UCSD-AML1 (cell line): ENCODE data around the gene MYO3B.
A peak's percentile ranks its signal among the peaks of the same experiment; 100 is the strongest.

ENCODE experiments used
- DNase-seq: peaks from one replicate; lab custom pipeline; 2025; ENCODE audit not compliant: unreplicated experiment; lab: John Stamatoyannopoulos, UW

The MYO3B gene

GRCh38 chr2:170298115-170298514 lies 120.2 kb downstream of the MYO3B start:
- DNase-seq, result no peak

GRCh38 chr2:170298861-170299429 lies 121.0 kb downstream of the MYO3B start:
- DNase-seq, result no peak

- DNase-seq, result no peak
Observed at GRCh38 chr2:170300993-170301392, 123.0 kb downstream of the MYO3B start.

GRCh38 chr2:170301626-170302025 lies 123.7 kb downstream of the MYO3B start:
- no peak for DNase-seq

DNA sequence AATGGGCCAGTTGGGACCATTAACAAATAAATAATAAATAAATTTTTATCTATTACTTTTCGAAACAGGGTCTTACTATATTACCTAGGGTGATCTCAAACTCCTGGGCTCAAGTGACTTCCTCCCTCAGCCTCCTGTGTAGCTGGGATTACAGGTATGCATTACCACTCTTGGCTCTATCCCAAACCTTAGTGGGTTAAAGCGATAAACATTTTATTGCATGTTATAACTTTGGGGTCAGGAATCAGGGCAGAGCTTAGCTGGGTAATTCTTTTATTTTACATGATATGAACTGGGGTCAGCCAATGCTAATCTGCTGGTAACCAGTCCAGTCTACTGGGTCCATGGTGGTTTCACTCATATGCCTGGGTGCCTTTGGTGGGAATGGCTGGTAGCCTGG lies 127.8 kb downstream of the MYO3B start:
- DNase-seq, result no peak

GRCh38 chr2:170306293-170306873 lies 128.4 kb downstream of the MYO3B start:
- no peak for DNase-seq

- DNase-seq, result no peak
Observed at GRCh38 chr2:170307052-170307451, 129.1 kb downstream of the MYO3B start.

GRCh38 chr2:170307555-170308351 lies 129.8 kb downstream of the MYO3B start:
- no peak for DNase-seq

DNA sequence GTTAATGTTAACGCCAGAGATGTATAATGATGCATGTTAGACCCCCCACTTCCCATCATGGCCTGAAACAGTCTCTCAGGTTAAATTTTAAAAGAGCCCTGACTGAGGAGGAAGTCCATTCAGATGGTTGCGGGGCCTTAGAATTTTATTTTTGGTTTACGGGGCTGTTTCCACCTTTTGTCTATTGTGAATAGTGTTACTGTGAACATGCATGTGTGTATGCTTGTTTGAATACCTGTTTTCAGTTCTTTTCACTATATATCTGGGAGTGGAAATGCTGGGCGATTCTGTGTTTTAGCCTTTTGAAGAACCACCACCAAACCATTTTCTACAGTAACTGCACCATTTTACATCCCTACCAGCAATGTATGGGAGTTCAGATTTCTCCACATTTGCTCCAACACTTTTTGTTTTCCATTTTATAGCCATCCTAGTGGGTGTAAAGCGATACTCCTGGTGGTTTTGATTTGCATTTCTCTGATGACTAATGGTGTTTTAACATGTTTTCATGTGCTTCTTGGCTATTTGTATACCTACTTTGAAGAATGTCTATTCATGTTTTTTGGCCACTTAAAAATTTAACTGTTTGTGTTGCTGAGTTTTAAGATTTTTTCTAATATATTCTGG lies 133.0 kb downstream of the MYO3B start:
- DNase-seq, result no peak

DNA sequence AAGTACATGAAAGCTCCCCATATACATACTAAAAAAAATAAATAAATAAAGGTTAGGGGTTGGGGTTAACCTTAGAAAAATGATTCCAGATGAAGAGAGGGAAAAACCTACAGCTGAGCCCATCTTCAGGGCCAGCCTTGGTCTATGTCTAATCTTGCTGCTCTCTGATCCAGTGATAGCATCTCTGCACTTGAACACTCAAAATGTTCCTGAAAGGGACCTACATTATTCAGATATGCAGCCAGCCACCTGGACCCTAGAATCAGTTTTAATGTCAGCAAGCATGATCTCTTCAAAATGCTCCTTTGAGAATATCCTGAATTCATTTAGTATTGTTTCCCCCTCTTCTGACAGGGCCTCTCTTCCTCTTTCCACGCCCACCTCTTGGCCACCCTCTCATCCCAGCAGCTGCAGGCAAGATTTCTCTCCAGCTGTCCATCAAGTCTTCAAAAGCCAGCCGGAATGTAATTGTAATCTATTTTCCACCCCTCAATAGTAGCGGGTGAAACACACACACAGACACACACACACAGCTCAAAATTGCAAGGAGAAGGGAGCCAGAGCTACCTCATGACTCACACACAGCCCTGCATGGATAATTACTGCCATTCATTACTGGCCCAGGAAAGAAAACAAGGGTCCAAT lies 135.5 kb downstream of the MYO3B start:
- no peak for DNase-seq

- no peak for DNase-seq
Observed at GRCh38 chr2:170313992-170314348, 136.0 kb downstream of the MYO3B start.

DNA sequence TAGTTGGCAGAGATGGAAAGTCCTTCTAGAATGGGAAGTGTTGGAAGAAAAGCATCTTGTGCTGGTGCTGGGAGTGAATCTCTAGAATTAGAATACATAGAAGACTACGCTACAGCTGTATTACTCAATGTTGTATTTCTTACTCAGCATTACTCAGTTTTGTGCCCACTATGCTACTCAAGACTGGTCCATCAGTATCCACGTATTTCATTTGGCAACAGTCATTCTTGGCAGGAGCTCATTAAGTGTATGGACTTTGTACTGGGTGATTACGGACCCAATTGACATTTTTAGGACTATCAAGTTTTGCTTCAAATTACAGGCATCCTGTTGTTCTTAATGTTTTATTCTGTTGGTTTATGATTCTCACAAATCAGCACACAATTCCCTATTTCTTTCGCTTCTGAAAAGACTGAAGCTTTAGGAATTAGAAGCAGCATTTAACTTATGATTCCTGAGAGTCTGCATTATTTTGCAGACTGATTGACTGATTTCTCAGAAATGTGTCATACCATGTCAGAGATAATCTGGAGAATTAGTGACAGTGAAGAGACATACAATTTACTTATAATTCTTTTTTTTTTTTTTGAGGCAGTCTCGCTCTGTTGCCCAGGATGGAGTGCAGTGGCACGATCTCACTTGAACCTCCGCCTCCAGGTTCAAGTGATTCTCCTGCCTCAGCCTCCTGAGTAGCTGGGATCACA lies 136.9 kb downstream of the MYO3B start:
- DNase-seq, result no peak

DNA sequence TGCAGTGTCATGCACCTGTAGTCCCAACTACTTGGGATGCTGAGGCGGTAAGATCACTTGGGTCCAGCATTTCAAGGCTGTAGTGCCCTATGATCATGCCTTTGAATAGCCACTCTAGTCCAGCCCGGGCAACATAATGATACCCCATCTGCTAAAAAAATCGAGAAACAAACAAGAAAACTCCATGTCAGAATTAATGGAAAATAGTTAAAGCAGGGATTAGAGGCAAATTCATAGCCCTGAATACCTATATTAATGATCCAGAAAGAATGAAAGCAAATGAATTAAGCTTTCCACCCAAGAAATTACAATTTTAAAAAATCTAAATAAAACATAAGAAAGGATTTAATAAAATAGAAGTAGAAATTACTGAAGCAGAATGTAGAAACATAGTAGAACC lies 143.0 kb downstream of the MYO3B start:
- DNase-seq, result no peak

DNA sequence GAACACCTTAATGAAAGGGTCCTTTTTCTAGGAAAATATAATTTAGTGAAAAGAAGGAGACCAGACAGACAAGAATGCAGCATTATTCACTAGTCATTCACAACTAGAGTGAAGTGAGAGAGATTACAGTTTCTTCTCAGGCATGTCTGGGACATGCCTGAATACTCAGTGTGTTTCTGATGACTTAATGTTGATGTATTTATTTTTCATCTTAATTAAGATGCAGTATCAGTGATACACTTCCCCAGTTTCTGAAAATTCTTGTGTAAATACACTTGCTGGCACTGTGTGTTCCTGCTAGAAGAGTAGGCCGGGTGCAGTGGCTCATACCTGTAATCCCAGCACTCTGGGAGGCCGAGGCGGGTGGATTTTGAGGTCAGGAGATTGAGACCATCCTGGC lies 143.6 kb downstream of the MYO3B start:
- DNase-seq, result no peak

DNA sequence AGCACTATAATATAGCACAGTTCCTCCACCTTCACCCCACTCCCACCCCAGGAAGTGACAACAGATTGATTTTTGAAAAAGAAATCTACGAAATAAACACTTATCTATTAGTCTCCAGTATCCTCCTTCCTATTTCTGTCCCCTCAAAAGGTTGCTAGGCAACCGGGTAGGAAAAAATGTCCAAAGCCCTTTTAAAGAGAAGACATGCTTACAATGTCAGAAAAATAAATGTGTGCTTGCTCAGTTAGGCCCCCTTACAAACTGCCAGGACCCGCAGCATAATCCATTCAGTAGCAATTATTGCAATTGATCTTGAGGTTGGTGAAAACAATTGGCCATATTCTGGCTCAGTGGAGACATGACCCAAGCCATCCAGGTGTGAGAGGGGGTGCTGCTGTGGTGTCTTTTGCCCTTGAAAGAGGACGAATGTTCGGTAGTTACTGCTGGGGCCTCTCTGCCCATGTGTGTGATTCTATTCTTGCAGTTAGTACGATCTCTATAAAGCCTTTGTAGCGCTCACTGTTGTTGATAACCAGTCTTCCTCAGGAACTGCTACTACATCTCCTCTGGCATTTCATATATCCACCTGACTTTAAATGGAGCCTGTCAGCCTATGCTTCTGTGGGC lies 144.3 kb downstream of the MYO3B start:
- no peak for DNase-seq

DNA sequence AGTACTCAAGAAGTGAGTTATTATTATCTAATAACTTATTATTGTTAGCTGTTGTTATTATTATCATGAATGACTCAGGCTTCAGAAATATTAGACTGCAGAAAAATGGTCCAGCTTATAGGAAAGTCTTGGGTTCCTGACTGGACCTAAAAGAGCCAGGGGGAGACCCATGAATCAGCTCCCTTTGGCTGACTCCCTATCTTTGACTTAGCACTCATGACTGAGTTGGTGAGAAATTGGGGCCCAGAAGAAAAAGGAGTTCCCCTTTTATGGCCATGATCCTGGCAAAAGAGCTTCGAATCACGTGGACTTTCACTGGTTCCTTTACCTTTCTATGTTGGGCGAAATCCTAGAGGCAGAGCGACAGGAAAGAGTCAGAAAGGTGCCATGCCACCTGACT lies 145.8 kb downstream of the MYO3B start:
- DNase-seq, result no peak

- DNase-seq, result peak; percentile 54
Observed at GRCh38 chr2:170324640-170325046, 146.7 kb downstream of the MYO3B start.

DNA sequence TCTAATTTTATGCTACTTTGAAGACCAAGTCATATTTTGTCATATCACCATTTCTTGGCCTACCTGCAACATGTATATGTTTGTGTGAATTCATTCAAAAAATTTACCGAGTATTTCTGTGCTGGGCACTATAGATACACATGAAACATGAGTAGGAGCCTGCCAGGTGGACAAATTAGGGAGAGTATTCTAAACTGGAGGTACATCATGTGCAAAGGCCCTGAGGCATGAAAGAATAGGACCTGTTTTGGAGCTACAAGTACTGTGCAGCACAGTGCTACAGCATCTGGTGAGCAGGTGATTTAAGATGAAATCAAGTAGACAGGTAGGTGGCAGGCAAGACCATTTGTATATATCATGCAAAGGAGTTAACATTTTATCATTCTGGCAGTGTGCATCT lies 152.9 kb downstream of the MYO3B start:
- DNase-seq, result no peak

DNA sequence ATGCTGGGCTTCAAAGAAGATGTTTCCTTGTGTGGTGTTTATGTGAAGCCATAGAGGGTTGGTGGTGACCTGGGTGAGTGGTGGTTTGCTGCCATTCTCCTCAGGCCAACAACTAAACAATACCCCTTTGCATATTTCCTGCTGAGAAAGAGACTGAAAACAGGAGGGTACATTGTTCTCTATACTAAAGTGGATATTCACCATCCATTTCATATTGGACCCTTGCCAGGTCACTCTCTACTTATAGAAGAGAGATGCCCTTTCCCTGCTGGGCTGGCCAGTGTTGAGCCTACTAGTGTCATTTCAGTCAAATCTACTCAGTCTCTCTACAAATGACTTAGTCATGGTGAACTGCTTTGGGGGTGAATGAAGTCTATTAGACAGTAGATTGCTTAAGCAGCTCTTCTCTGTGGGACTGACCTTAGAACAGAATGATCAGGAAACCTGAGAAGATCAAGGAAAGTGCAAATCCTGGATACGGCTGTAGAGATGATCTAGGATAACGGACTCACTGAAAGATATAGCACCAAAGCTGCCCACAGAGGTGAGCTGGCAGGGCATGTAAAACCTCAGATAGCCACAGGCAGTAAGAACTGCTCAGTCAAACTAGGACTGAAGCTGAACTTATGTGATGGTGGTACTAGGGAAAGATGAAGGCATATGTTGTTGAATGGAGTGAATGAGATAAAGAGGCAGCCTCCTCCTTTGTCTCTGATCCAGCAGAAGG lies 154.9 kb downstream of the MYO3B start:
- DNase-seq, result no peak

DNA sequence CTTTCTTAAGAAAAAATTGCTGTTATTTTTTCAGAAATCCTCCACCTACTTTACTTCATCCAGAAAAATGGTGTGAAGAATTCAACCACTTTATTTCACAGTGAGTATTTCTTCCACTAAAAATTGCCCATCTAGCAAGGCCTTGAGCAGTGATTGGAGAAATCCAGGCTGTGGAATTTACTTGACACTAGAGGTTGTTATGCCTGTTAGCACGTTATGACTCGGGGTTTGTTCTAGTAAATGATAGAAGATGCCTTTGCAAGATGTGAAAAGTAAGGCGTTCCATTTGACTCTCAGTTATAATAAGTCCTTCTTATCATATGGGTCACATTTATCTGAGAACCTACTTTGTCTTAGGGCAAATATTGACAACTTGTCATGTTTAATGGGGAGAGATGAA lies 157.4 kb downstream of the MYO3B start:
- DNase-seq, result no peak
